ENCODE data around the gene RIT2.
"Not testable (repeated sequence)": the region's sequence is repeated elsewhere in the genome, so short reads cannot be mapped to it uniquely, and the experiment has no call there.

RIT2 gene

DNA sequence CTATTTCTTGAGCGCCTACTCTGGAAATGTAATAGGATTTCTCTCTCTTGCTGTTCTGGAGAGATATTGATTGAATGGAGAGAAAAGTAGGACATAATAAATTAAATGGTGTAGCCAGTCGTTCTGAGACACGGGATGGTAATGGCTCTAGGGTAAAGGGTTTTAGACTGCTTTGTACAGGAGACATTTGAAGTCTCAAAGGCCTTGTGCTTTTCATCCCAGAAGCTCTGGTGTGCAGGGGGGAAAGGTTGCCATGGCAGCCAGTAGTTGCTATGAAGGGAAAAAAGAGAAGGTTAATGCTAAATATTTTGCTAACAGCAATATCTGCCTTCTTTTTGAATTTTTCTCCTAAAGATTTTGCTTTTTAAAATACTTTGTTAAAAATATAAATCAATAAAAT, 359.3 kb downstream of the RIT2 start:
- no peak for DNase-seq (ENCODE audit: low read depth)

DNA sequence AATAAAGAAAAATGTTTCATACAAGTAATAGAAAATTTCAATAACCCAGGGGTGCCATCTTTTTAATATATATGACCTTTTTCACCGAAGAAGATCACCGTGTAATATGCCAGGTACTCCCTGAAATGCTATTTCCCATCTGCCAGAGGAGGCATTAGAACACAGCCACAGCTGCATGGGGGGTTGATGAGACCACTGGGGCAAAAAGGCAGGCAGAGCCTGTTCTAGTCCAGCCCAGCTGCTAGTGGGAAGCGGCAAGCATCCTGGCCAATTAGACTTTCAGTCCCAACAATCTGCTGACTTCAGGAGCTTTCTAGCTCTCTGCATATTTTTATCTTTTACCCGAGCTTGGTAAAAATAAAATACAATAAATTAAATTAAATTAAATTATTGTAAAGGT, 362.6 kb downstream of the RIT2 start:
- DNase-seq (ENCODE audit: low read depth) = no peak

DNA sequence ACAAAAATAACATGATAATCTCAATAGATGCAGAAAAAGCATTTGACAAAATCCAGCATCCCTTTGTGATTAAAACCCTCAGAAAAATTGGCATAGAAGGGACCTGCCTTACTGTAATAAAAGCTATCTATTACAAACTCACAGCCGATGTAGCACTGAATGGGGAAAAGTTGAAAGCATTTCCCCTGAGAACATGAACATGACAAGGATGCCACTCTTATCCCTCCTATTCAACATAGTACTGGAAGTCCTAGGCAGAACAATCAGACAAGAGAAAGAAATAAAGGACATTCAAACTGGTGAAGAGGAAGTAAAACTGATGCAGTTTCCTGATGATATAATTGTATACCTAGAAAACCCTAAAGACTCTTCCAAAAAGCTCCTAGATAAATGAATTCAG, 368.7 kb downstream of the RIT2 start:
- DNase-seq (ENCODE audit: low read depth) = no peak

DNA sequence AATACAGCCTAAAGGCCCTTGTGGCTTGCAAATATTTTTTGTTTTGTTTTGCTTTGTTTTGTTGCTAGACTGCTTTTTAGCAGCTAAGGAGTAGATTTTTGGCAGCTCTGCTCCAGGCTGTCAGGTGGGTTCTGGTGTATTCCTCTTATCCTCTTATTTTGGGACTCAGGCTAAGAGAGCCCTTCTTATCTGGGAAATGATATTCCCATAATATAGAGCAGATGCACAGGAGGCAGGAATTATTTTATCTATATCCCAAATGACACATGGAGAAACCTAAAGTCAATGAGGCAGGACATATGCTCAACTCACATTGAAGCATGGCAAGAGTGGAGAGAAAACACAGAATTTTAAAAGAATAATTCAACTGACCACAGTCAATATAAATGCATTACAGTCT, 369.6 kb downstream of the RIT2 start:
- DNase-seq (ENCODE audit: low read depth) = no peak

DNA sequence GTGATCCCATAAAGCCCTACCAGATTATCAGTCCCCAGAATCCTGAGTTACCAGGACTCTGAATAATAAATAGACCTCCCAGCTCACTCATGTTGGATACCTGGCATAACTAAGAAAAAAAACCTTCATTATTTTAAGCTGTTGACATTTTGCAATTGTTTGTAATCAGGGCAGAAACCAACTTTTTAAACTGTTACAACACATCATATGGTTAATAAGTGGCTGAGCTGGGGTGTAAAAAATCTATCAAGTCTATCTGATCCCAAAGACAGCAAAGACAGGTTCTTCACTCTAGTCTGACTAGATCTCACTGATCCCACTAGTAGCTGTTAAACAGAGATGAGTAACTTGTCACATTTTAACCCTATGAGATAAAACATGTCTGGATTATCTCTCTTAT, 370.3 kb downstream of the RIT2 start:
- no peak for DNase-seq (ENCODE audit: low read depth)

DNA sequence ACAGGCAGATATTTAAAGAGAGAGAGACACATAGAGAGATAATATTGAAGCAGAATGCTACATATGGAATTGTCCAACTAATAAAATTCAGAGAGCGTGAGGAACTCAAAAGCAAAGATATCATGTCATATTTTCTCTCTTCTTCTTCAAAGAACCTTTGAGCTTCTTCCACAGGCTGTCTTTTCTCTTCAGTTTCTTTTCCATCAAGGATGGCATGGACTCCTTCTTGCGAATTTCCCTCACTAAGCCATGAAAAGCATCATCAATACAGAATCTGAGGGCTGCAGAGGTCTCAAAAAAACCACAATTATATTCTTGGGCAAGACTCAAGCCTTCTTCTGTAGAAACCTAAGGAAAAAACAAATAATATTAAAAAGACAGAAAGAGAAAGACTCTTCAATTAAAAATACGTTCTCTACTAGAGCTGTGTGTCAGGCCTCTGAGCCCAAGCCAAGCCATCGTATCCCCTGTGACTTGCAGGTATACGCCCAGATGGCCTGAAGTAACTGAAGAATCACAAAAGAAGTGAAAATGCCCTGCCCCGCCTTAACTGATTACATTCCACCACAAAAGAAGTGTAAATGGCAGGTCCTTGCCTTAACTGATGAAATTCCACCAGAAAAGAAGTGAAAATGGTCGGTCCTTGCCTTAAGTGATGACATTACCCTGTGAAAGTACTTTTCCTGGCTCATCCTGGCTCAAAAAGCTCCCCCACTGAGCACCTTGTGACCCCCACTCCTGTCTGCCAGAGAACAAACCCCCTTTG, 371.9 kb downstream of the RIT2 start:
- DNase-seq (ENCODE audit: low read depth) = no peak

DNA sequence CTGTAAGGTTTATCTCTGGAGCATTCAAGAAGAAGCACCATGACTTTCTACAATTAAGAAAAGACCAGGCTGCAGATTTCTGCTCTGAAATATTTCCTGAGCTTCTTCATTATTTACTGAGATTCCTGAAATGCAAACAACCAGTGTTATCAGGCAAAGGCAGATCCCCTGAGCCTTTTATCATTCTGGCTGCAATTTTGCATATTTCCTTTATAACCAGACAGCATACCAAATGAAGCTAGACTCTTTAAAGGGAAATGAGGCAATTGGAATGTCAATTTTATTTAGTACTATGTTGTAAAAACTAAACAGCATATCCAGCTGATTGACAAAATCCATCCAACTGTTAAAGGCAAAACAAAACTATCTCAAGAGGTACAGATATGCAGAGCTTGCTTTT, 372.5 kb downstream of the RIT2 start:
- no peak for DNase-seq (ENCODE audit: low read depth)

DNA sequence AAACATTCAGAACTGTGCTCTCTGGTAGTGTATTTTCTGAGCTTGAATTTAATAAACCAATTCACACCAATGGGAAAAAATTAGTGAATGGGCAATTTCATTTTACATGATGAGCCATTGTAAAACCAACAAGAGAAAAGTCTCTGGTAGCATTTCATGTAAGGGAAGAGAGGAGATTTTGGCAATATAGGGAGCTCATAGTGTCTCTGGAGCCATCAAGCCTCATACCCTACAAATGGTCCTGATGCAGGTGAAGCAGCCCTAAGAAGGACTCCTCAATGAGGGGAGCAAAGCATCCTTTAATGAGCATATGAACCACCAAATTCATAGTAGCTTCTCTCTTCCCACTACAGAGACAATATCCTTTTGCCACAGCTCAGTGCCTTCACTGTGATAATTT, 373.0 kb downstream of the RIT2 start:
- no peak for DNase-seq (ENCODE audit: low read depth)

DNA sequence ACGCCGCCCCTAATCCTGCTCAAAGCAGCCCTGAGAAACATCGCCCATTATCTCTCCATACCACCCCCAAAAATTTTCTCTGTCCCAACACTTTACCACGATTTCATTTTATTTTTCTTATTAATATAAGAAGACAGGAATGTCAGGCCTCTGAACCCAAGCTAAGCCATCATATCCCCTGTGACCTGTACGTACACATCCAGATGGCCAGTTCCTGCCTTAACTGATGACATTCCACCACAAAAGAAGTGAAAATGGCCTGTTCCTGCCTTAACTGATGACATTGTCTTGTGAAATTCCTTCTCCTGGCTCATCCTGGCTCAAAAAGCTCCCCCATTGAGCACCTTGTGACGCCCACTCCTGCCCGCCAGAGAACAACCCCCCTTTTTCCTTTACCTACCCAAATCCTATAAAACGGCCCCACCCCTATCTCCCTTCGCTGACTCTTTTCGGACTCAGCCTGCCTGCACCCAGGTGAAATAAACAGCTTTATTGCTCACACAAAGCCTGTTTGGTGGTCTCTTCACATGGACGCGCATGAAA, 373.6 kb downstream of the RIT2 start:
- DNase-seq (ENCODE audit: low read depth) = not testable (repeated sequence)

DNA sequence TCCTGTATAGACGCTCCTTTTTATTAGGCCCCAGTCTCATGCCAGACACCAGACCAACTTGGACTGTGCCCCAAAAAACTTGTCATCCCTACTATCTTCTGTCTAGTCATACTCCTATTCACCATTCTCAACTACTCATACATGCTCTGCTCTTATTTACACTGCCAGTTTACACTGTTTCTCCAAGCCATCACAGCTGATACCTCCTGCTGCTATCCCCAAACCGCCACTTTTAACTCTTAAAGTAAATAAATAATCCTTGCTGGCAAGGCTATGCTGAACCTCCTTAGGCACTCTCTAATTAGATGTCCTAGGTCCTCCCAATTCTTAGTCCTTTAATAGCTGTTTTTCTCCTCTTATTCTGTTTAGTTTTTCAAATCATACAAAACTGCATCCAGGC, 374.2 kb downstream of the RIT2 start:
- DNase-seq (ENCODE audit: low read depth) = not testable (repeated sequence)

DNA sequence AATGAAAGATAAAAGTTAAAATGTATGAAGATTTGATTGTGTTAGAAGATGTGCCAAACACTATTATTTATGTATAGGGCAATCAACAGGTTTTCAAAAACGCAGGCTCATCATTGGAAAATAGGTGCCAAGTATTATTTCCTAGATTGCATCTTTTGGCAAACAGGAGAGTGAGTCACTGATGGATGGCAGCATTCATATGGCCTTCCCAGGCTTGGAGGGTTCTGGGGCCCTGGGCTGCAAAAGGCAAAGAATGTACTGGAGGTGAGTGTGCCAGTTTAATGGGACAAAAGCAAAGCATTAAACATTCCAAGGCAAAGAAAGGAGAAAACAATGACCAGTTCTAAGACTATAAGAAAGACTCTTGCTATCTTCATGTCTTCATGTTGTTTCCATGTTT, 379.4 kb downstream of the RIT2 start:
- DNase-seq (ENCODE audit: low read depth) = no peak

DNA sequence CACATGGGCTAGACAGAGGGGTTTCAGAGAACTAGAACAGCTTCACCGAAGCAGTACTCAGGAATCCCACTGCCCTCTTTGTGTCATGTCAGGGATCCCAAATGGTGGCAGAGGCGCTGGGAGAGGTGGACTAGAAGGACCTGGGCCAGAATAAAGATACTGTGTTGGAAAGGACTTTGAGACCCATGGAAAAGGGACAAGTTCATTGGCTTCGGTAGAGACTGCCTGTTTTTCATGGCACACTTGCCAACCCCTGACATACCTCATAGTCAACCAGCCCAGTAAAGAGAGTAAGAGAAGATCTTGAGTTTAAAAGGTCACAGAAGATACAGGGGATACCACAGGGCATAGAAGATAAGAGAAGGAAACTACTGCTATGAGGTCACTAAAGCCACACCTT, 381.0 kb downstream of the RIT2 start:
- no peak for DNase-seq (ENCODE audit: low read depth)

DNA sequence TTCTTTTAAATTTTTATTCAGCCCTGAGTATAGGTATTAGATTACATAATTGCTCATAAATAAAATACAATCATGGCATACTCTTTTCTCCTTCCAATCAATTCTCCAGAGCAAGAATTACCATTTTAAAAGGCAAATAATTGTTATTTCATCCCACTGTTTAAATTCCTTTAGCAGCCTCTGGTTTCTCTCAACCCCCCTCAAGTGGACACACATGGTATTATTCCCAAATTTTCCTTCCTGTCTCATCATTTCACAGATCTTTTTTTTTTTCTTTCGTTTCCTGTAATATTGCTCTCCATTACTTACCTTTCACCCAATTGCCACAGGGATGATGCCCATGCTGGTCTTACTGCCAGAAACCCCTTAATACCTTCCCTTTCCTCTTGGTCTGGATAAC, 385.2 kb downstream of the RIT2 start:
- no peak for DNase-seq (ENCODE audit: low read depth)

DNA sequence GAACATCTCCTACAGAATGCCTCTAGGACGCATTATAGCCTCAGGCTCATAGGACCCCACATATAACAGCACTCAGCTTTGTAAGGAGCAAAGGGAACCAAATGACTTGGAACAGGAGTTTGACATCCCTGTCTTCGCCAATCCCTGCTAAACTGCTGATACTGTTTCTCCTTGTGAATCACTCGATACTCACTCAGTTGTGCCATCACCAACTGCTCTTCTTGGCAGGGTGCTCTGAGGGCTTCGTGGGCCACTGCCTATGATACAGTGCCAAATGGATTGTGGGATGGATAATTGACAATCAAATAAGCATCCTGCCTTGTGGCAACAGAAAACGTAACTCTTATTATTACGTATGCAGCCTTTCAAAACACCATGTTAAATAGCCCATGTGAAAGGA, 396.3 kb downstream of the RIT2 start:
- no peak for DNase-seq (ENCODE audit: low read depth)

DNA sequence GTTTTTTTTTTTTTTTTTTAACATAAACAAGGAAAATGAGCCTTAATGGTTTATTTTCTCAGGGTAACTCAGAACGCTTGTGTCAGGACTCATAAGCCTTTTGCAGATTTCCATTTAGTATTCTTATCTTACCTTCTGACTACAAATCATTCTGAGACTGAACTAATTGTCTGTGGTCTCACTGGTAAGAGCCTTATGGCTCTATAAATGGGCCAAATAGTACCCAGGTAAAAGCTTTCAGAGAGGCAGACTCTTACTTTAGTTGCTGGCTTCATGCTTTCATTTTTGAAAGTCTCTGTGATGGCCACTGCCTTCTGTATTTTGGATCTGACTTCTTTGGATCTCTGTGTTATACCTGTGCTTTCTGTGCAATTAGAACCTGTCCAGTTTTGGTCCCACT, 403.4 kb downstream of the RIT2 start:
- no peak for DNase-seq (ENCODE audit: low read depth)

DNA sequence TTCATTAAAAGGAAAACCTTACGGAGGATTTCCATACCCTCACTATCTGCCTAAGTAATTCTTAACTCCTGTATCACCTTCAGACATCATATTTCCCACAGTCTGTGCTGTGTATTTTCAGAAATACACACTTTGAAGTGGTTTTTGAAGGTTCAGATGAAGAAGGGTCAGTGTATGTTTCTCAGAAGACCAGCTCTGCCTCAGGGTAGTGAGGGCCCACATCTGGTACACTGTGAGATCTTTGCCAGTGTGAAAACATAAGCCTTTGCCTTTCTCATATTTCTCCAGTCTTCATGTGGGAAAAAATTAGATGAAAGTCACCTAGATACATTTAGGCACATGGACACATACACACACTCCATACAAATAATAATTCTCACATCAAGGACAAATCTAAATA, 408.4 kb downstream of the RIT2 start:
- DNase-seq (ENCODE audit: low read depth) = no peak

DNA sequence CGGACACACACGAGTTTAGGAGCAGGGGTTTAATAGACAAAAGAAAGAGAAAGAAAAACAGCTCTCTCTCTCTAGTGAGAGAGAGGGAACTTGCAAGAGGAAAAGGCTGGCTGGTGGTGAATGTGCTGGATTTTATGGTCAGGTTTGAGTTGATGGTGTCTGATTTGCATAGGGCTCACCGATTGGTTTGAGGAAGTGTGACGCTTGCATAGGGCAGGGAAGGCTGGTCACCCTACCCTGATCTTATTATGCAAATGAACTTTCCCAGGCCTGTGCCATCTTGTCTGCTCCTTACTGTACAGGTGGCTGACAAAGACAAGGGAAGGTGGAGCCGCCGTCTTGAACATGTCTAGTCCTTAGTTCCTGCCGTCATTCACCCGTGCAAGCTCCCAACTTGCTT, 408.9 kb downstream of the RIT2 start:
- no peak for DNase-seq (ENCODE audit: low read depth)

DNA sequence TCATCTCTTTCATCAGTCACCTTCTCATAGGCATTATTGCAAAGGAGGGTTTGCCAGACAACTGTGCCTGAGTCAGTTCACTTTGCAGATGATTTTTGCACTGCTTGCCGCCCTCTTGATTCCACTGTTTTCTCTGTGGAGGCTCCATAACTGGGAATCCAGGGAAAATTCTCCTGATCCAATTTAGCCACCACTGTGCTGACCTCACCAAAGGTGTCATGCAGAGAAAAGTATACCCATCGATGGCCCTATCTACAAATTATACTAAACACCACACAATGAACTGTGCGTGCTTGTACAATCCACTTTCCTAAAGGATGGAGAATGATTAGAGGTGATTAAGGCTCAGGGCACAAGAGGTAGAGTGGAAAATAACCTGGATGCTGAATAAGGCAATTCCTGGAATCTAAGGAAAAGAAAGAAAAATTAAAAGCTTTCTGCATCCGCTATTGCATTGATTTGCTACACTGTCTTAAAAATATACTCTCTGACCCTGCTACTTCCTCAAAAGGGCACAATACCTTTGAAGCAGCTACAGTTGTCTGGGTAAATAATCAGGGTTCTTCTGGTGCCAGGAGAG, 409.4 kb downstream of the RIT2 start:
- no peak for DNase-seq (ENCODE audit: low read depth)

Measured in non-pigmented ciliary epithelial cell (primary cell).